ENCODE data around the gene UBA1.

UBA1 gene

DNA sequence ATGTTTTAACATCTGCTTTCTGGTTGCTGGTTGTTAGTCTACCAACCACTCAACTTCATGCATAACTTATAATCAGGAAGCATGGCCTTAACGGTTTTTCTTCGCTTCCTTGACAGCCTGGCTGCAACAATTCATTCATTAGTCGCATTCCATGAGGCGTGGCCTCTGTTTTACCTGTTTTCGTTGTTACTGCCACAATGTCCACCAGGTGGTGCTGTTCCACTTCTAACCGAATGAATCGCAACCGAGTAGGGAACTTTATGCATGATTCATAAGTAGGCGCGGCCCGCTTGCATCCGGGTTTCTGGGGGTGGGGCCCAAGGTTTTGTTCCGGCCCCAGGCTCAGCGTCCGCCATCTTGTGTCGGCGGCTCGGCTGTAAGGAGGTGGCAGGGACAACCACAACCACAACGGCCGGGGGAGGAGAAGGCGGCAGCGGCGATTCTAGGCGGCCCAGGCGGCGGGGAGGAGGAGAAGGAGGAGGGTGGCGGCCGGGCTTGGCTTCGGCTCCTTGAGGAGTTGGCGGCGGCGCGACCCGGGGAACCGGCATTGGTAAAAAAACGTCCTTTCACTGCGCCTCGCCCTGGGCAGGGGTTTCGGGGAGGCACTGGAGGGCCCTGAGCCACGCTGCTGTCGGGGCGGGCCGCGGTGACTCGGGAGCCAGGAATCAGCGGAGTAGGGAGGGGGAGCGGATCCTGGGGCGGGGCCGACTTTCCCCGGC is at the start of gene UBA1:
TSS of gene UBA1 (plus strand) at position 355 of the 719 bp plus-strand sequence. CDS start 4,974 bp downstream, outside the sequence.
- peak; percentile 94 for DNase-seq (ENCODE audit: low spot score)

DNA sequence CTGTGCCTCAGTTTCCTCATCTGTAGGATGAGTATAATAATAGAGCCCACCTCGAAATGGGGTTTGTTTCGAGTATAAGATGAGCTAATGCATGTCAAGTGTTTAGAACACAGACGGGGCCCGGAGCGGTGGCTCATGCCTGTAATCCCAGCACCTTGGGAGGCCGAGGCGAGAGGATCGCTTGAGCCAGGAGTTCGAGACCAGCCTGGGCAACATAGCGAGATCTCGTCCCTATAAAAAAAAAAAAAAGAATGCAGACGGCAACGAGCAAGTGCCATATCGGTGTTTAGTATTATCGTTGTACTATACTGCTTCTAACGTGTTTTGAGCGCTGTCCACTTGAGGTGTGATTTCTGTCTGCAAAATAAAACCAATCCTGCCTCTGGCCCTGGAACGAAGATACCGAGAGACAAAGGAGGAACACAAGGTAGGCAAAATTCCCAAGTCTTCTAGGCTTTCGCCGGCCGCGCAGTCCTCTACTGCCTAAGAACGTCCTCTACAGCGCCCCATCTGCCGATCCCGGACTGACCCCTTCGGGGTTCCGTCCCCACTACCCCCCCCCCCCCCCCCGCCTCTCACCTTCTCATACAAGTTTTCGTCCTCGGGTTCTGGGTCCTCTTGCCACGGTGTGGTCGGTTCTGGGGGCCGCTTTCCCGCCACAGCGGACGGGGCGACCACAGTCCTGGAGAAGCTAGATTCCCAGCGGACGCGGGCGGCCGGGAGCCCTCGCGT is 49.6 kb upstream of the UBA1 start:
- DNase-seq (ENCODE audit: low spot score), result peak; percentile 21

DNA sequence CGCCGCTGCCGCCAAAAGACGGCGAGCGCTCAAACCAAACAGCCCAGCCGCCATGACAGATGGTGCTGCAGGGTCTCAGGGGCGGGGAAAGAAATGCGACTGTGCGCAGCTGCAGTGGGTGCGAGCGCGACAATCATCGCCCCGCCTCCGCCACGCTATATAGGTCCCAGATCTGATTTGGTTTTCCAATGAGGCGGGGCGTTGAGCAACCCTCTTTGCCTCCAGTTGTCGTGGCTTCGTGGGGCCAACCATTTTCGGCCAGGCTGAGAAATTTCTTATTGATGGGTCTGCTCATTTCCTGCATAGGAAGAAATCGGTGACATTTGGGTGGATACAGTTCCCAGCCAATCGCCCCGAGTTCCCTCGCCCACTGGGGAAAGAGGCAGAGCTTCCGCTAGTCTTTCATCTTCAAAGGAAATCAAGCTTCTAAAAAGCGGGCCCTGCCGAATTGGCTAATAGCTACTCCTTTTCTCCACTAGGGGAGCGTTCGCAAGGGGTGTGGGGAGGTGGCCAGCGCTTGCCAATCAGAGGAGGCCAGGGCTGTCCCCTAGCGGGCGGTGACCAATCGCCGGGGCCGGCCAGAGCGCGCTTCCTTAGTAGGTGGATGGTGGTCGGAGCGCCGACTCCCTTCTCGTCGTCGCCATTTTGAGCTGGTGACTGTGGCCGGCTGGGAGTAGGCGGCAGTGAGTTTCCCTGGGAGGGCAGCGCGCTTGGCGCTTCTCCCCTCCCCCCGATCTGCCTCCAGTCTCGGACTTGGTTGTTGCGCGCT is 48.8 kb upstream of the UBA1 start, which contains the start of the genes NDUFB11 and RBM10:
TSS of gene NDUFB11 (minus strand) at position 77 of the 769 bp plus-strand sequence. CDS start at position 54, 23 bp downstream.
TSS of gene RBM10 (plus strand) at position 596 of the 769 bp plus-strand sequence. CDS start 2,261 bp downstream, outside the sequence.
- peak; percentile 93 for DNase-seq (ENCODE audit: low spot score)

DNA sequence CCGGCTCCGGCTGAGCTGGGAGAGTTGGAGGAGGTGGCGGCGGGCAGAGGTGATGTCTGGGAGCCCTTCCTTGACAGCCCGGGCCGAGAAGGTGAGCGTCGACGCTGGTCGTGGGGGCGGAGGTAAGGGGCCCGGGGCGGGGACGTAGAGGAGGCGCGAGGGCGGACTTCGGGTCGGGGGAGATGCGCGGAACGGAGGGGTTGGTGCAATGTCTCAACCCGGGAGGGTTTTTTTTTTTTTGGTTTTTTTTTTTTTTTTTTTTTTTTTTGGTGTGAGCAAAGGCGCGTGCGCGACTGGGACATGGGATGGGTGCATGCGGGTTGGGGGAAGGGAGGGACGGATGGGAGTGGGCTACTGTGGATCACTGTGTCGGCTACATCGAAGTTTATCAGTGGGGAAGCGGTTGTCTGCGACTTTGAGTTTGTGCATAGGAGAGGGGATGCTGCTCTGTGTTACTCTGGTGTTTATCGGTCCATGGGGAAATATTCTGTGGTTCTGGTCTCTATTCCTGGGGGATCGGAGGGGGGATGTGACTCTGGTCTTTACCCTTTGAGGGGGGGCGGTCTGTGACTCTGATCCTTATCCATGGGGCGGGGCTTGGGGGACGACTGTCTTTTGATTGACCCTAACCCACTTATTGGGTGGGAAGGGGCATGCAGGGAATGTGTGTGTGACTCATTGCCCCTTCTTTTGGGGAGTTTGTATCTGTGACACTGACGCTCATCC is 48.1 kb upstream of the UBA1 start:
- DNase-seq (ENCODE audit: low spot score), result no peak

DNA sequence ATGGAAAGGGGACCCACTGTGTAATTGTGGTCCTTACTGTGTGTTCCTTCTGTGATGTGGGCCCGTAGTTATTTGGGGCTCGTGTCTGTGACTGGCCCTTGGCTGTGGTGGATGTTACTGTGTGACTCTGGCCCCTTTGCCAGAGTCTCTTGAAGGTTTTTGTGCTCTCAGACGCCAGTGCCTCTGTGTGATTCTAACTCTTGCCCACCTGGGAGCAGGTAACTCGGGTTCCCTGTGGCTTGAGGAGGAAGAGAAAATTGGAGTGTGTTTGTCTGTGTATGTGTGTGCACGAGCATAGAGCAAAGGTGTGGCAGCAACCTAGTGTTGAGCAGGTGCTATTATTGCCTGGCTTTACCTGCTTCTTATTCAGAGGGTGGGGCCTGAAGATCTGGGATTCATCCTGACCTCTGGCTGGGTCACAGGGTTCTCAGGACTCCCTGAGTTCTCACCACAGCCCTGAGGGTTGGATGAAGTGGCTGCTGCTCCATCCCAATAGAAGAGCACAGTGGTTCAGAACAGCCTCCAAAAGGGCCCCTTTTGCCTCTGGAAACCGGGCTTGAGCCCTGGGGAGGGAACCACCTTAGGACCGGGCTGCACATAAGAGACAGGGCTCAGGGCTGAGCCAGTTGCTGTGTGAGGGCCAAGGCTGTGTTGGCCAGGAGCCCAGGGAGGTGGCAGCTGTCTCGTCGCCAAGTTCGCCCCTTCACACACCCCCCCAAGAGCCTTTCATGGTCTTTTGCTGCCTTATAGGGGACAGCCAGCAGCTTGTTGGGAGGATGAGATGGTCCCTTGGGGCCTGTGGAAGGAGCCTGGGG is 47.3 kb upstream of the UBA1 start:
- DNase-seq (ENCODE audit: low spot score), result no peak

DNA sequence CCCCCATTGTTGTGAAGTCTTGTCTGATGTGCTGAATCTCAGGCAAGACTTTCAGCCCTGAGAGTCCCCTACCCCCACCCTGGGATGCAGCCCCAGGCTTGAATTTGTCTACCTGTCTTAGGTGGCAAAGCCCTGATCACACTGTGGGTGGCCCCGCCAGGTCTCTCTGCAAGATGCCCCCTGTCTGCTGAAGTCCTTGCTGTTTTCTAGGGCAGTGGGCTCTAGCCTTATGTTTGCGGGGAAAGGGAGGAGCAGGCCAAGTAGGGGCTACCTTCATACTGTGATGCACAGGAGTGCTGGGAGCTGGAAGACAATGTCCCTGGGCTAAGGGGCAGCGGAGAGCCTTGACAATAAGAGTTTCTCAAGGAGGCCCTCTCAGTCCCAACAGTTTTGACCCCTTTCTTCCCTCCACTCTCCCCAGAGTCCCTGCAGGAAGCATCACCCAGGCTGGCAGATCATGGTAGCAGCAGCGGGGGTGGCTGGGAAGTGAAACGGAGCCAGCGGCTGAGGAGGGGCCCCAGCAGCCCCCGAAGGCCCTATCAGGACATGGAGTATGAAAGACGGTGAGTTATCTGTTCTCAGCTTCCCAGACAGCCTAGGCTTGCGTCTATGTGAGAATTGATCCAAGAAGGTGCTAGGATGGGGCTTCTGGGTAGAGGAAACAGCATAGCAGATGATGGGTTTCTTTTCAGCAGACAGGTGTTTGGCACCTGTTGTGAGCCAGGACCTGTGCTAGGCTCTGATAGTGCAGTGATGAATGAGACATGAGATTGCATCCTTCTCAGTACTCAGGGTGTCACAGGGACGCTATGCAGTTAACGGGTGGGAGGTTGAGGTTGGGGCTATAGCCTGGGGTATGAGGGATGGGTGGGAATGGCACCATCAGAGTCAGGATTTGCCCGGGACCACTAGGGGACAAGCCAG is 46.4 kb upstream of the UBA1 start:
- DNase-seq (ENCODE audit: low spot score), result no peak

DNA sequence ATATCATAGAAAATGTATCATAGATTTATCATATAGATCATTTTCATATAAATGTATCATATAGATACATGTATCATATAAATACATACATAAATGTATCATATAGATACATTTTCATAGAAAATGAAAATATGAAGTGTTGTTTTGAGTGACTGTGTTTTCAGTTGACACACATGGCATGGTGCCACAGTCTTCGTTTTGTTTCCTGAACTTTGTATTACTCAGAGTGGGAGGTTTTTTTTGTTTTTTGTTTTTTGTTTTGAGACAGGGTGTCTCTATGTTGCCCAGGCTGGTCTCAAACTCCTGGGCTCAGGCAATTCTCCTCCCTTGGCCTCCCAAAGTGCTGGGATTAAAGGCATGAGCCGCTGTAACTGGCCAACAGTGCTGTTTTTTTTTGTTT is 44.7 kb upstream of the UBA1 start:
- DNase-seq (ENCODE audit: low spot score), result no peak

DNA sequence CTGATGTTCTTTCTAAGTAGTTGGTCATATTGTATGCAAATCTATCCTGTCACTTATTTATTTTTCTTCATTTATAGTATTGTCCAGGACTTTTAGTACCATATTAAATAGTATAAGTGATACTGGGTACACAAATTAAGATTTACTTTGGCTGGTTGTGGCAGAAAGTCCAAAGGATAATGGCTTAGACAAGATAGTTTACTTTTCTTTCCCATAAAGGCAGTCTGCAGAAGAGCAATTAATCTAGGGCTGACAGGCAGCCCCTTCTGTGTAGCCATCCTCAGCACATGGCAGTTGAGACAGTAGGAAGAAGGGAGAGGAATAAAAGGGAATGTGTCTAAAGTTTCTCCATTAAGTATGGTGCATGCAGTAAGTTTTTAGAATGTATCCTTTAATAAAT is 42.2 kb upstream of the UBA1 start:
- no peak for DNase-seq (ENCODE audit: low spot score)

DNA sequence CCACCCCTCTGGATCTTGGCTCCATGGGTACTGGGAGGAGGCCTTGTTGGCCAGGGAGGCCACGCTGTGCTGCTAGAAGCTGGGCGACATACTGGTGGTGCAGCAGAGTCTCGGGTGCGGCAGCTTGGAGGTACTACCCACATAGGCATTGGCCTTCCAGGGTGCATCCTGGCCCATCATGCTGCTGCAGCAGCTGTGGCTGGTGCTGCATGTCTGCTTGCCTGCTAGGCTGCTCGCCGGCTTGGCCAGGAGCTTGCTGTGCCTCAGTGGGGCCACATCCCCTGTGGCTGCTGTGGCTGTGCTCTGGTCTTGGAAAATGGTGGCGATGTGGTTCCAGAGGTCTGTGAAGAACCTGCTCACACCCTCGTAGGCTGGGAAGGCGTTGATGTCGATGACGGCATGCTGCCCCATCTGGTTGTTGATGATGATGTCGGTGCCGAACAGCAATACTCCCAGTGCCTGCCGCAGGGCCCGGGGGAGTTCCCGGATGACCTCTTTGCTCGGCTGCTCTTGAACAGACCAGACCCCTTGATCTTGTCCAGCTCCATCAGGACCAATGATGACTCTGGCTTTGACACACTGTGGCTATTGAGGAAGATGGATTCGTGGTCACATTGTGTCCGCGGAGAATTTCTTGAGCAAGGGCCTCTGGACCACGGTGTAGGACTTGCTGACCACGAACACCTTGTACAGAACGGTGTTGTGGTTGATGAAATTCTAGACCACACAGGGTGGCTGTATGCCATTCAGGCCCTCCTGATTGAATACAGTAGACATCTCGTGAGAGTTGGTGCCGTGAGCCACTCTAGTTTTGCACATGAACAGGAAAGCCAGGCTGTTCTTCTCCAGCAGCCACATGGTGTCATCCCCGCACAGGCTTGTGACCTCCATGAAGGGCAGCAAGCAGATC is 36.8 kb upstream of the UBA1 start:
- DNase-seq (ENCODE audit: low spot score), result no peak

DNA sequence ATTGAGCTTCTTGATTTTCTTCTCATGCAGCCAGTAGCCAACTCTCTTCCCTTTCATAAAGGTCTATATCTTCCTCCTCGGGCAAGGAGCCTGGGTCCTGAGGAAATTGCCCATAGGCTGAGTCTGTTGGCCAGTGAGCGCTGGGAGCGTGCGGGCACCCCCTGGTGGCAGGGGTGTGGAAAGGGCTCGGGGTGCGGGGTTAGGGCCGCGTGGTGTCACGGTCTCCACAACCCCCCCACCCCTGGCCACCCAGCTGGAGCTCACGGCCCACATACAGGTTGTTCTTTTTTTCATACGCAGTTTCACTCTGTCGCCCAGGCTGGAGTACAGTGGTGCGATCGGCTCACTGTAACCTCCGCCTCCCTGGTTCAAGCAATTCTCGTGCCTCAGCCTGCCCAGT is 35.5 kb upstream of the UBA1 start:
- no peak for DNase-seq (ENCODE audit: low spot score)

DNA sequence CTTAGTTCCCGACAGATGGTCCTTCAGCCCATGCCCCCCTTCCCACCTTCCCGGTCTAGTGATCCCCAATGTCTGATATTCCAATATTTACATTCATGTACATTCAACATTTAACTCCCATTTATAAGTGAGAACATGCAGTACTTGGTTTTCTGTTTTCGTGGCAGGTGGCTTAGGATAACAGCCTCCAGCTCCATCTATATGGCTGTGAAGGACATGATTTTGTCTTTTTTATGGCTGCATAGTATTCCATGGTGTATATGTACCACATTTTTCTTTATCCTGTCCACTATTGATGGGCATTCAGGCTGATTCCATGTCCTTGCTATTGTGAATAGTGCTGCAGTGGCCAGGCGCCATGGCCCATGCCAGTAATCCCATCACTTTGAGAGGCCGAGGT is 34.8 kb upstream of the UBA1 start:
- no peak for DNase-seq (ENCODE audit: low spot score)

DNA sequence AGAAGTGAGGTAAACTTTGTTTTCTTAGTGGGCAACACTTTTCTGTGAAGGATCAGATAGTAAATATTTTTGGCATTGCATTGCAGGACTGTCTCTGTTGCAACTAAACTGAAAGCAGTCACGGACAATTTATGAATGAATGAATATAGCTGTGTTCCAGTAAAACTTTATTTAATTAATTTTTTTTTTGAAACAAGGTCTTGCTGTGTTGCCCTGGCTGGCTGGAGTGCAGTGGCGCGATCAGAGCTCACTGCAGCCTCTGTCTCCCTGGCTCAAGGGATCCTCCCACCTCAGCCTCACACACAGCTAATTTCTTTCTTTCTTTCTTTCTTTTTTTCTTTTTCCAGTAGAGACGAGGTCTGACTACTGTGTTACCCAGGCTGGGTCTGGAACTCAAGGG is 32.8 kb upstream of the UBA1 start:
- no peak for DNase-seq (ENCODE audit: low spot score)

DNA sequence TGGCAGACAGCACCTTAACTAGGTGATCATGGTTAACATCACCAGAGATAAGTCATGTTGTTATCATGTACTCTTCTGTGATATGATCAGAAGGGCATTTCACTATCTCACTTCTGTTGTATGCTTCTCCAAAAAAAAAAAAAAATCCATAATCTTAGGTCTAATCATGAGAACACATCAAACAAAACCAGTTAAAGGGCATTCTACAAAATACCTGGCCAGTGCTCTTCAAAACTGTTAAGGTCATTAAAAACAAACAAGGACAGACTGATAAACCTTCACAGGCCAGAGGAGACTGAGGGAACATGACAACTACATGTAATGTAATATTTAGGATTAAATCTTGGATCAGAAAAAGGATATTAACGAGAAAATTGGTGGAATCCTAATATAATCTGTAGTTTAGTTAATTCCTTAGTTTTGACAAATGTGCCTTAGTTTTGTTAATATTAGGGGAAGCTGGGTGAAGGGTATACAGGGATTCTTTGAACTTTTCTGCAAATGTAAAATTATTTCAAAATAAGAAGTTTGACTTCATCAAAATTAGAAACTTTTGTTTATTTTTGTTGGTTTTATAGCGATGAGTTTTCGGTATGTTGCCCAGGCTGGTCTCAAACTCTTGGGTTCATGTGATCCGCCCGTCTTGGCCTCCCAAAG is 30.6 kb upstream of the UBA1 start:
- DNase-seq (ENCODE audit: low spot score), result no peak

DNA sequence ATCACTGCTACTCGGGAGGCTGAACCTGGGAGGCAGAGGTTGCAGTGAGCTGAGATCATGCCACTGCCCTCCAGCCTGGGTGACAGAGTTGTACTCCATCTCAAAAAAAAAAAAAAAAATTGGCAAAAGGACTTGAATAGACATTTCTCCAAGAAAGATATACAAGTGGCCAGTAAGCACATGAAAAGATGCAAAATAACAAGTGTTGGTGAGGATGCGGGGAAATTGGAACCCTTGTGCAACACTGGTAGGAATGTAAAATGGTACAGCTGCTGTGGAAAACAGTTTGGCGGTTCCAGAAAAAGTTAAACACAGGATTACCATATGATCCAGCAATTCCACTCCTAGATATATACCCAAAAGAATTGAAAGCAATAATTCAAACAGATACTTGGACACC is 29.2 kb upstream of the UBA1 start:
- no peak for DNase-seq (ENCODE audit: low spot score)

DNA sequence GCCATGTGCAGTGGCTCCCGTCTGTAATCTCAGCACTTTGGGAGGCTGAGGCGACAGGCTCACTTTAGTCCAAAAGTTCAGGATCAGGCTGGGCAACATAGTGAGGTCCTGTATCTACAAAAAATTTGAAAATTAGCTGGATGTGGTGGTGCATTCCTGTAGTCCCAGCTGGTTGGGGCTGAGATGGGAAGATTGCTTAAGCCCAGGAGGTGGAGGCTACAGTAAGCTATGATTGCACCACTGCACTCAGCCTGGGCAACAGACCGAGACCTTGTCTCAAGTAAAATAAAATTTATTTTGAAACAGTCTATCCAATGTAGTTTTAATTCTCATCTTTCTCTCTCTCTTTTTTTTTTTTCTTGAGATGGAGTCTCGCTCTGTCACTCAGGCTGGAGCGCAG is 27.5 kb upstream of the UBA1 start:
- DNase-seq (ENCODE audit: low spot score), result no peak

DNA sequence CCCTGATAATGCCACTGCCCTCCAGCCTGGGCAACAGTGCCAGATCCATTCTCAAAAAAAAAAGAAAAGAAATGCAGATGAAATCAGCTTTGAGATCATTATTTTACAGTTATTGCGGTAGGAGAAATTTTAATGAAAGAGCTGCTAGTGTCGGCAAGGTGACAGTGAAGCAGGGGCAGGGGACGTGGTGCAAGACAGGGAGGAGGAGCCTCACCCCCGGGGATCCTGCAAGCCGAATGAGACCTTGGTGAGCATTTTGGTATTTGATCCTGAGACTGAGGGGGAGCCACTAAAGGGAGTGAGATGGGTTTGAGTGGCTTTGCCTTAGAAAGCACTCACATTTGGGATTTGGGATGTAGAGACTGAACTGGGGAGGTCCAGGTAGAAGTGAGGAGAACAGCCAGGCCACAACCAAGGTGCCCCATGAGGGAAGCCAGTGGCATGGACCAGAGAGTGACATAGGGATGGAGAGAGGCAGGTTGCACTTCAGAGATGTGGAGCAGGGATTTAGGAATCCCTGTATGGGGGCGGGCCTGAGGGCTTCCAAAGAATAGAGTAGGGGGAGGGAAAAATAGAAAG is 25.0 kb upstream of the UBA1 start:
- no peak for DNase-seq (ENCODE audit: low spot score)

DNA sequence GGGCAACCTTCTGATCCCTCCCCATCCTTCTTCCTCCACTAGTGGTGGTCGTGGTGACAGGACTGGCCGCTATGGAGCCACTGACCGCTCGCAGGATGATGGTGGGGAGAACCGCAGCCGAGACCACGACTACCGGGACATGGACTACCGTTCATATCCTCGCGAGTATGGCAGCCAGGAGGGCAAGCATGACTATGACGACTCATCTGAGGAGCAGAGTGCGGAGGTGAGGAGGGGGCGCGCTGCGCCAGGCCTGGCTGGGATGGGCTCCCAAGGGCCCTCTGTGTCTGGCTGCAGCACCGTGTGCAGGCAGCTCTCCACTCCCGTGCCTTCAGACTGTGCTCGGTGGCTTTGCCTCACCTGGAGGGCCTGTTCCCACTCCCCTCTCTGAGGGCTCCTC is 24.4 kb upstream of the UBA1 start:
- DNase-seq (ENCODE audit: low spot score), result no peak

Measured in CD4-positive, alpha-beta T cell treated with Interleukin-2 at 100 ng/mL for 4 hours (primary cell).